GM19099 (cell line): ENCODE measurements around the gene OGFRL1.

Experiments used
- POLR2A ChIP-seq: IDR thresholded peaks from 3 replicates; pipeline ENCODE4 v1.6.1; 2011; ENCODE audit warnings: low read depth; ENCODE audit not compliant: insufficient read length; ENCODE audit errors: extremely low read depth

Gene OGFRL1

GRCh38 chr6:71268735-71269437 is 19.7 kb upstream of the OGFRL1 start:
- no peak for TF ChIP-seq POLR2A

DNA sequence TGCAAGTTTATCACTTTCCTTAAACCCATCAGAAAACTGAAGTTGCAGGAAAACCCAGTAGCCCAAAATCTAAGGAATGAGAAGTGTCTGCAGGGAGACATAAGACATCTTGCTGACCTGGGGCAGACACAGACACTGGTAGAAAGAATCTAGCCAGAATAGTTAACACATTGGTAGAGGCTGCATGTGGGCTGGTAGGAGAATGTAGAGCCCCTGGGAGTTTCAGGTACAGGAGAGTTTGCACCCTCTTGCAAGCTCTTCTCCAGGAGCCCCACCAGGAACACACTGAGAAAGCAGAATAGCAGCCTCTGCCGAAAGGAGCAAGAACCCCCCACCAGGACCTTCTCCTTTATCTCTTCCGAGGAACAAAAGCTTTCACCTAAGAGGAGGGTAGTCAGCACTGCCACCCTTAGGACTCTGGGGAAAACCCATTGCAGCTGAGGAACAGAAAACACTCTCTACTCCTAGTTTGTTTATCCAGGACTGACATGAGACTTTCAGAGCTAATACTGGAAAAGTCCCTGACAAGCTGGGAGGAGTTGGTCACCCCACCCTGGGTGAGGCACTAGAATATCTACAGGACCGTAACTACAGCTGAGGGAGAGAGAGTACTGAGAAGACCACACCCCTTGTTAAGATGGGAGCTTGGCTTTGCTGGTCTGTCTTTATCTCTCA is 10.5 kb upstream of the OGFRL1 start:
- TF ChIP-seq POLR2A = no peak

- TF ChIP-seq POLR2A = no peak
Measured at GRCh38 chr6:71279321-71279720, 9.3 kb upstream of the OGFRL1 start.

DNA sequence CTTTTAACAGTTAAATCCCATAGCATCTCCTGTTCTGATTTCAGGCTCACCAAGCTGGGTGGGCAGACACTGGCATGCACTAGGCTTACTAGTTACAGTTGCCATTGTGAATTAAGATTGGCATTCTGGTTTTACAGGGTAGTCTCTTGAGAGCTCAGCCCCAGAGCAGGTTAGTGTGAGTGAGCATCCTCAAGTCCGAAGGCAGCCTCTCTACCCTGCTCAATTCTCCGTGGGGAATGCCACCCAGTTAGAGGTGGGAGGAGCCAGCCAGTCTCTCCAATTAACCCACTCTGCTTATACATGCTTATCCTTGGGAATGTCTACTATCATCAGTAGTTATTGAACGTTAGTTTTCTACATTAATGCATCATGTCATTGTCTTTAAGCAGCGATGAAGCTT is 8.9 kb upstream of the OGFRL1 start:
- TF ChIP-seq POLR2A = no peak

- TF ChIP-seq POLR2A = no peak
Measured at GRCh38 chr6:71280701-71281100, 7.9 kb upstream of the OGFRL1 start.

DNA sequence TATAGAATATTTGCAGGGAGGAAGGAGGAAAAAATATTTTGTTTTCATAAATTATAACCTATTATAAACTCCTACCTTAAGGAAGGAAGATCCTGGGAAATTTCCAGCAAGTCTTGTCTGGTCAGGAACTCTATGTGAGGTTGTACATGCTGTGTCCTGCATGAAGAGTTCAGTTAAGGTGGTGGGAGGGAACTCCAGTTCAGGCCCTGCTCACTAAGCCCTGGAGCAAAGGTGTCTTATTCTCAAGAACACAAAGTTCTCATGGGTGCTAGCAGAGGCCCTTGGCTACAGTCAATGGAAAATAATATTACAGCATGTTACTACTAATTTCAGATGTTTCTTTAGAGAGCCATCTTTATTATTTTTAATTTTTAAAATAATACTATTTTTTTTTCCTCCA is 3.8 kb upstream of the OGFRL1 start:
- TF ChIP-seq POLR2A = no peak

DNA sequence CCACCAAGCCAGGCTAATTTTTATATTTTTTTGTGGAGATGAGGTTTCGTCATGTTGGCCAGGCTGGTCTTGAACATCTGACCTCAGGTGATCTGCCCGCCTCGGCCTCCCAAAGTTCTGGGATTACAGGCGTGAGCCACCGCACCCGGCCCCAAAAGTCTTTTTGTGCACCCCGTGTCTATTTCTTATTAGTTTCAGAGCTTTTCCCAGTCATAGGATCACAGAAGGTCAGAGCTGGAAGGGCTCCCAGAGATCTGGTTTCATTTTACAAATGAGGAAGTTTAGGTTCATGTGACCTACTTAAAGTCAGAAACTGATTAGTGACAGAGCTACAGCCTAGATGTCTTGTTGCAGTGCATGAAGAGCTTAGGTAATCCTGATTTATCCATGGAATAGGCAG is 1.6 kb upstream of the OGFRL1 start:
- TF ChIP-seq POLR2A = no peak

DNA sequence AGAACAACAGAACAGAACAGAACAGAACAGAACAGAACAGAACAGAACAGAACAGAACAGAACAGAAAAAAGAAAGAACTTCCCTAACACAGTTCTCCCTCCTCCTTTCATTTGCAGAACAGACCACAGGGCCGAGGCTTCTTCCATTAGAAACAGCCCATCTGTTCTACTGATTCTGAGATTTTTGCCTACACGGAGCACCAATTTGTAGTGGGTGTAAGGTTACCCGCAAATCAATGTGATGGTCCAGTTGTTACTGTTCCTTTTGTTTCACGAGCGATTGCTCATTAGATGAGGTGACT is 734 bp upstream of the OGFRL1 start:
- no peak for TF ChIP-seq POLR2A

DNA sequence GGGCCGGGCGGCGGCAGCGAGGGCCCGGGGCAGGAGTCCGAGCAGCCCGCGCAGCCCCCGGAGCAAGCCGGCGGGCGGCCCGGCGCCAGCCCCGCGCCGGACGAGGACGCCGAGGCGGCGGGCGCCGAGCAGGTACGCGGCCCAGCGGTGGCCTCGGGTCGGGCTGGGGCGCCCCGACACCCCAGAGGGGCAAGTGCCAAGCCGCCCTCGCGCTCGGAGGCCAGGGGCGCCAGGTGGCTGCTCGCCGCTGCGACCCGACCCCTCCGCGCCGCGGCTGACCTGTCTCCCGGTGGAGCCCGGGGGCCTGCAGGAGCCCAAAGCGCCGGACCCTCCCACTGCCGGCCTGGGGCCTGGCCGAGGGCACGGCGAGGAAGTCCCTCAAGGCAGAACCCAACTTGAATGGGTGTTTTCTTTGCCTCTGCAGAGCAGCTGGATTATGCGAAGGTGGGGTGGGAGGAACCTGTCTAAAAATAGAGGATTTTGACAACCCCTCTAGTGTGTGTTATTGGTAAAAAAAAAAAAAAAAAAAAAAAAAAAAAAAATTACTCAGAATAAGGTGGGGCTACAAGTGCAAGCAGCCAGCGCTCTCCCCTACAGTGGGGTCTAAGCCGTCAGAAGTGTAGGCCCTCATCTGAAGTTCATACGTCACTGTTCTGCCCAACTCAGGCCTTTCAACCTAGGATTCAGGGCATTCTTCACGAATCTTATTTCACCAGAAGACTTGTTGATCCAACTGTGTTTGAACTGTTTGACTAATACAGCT is 609 bp downstream of the OGFRL1 start:
- TF ChIP-seq POLR2A = no peak

- no peak for TF ChIP-seq POLR2A
Measured at GRCh38 chr6:71289802-71290175, 1.2 kb downstream of the OGFRL1 start.

DNA sequence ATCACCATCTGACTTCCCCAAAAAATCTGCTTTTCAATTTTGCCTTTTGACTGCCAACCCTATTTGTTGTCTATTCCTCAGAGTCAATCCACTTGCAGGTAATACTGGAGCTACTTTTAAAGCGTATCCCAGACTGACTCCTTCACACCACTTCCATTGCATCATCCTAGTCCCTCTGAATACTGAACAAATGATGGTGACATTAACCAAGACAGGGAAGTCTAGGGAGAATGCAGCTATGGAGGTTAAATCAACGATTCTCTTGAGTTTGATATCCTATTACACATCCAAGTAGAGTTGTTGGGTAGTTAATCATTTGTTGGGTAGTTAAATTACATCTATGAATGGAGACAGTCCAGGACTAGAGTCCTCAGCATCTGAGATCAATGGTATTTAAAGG is 2.0 kb downstream of the OGFRL1 start:
- no peak for TF ChIP-seq POLR2A

DNA sequence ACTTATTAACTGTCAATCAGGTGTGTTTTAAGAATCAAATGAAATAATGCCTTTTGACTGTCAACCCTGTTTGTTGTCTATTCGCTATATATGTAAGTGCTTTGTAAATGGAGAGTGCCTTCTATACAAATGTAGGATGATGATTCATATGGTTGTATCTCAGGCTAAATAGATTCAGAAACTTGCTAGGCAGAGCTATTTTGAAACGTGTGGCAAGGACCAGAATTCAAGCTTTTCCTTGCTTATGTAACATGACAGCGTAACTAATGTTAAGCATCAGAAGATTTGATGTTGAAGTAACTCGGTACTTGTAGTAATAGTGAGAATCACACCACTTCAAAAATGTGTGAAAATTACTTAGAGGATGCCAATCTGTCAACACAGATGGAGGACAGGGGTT is 3.4 kb downstream of the OGFRL1 start:
- TF ChIP-seq POLR2A = no peak

DNA sequence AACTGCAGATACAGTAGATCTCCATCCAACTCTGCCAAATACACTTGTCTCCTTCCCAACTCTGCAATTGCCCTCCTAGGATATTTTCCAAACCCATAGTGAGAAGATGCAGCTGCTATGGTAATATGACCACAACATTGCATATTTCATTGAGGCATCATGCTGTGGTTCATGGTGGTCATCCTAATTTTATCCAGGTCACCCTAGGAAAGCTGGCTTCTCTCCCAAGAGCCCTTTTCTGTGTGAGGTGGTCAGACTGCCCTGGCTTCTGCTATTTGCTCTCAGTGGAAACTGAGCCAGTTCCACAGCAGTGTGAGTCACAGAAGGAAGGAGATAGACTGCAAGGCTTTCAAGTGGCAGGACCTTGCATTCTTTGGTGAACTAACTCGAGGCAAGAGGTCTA is 5.5 kb downstream of the OGFRL1 start:
- no peak for TF ChIP-seq POLR2A

DNA sequence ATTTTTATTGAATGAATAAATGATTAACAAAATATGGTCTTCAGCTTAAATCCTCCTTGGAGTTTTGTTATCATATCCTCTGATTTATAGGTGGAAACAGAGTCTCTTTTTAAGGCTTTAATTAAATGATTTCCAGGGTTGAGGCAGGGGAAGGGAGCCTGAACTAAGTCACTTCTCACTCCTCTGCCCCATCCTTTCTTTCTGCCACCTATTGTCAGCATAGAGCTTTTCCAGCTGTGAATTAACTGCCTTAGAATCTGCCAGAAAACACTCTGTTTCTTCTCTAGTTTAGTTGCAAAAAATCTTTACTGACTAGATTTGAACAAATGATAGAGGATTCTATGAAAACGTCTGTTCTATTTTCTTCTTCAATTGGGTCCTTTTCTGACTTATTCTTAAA is 9.8 kb downstream of the OGFRL1 start:
- no peak for TF ChIP-seq POLR2A

GRCh38 chr6:71299541-71300470 is 11.2 kb downstream of the OGFRL1 start:
- no peak for TF ChIP-seq POLR2A
